ENCODE data around the gene SCYL3. TPM values are rescaled to one million over a fixed set of nuclear protein-coding genes. Genes with fewer than 3 reads are reported as not detected.
"Not testable (repeated sequence)": the region's sequence is repeated elsewhere in the genome, so short reads cannot be mapped to it uniquely, and the experiment has no call there.

SCYL3 gene
- total and polyA plus RNA-seq, 4 donors = 11.4 to 15.4 (median 11.6) TPM

DNA sequence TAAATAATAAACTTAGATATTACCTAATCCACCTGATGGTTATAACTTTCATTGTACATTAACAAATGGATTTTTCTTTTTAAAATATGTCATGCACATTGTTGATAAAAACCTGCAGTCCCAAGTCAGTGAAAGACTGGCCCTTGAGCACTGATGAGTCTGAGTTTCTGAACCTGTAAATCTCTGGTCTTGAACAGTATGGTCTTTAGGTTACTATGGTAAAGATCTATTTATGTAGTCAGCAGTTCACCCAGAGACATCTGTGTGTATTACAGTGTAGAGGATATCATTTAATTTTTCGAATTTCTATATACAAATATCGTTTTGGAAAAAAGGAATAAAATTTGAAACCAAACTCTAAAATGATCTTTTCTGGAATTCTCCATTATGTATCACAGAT lies 30.4 kb upstream of the SCYL3 start:
- Histone ChIP-seq H3K36me3 (ENCODE audit: control insufficient read depth, insufficient read depth, low read length) (no peaks in the 10 kb centered on the region), H3K9me3 (ENCODE audit: control insufficient read depth, insufficient read depth, low read length) (no peaks in the 10 kb centered on the region), H3K4me3 (ENCODE audit: low read depth, low read length) (no peak overlapping the region), H3K4me1 (ENCODE audit: control insufficient read depth, insufficient read depth, low read length) (no peaks in the 10 kb centered on the region), H3K27ac (ENCODE audit: low read depth, low read length) (no peak overlapping the region), H3K27me3 (ENCODE audit: control insufficient read depth, insufficient read depth, low read length) (no peaks in the 10 kb centered on the region)
- DNase-seq (ENCODE audit: low read depth in 4 of 6, low spot score in 6 of 6) = no peak
- no CpG with 5 or more reads among the region's 2 CpGs for WGBS (ENCODE audit: insufficient coverage)

DNA sequence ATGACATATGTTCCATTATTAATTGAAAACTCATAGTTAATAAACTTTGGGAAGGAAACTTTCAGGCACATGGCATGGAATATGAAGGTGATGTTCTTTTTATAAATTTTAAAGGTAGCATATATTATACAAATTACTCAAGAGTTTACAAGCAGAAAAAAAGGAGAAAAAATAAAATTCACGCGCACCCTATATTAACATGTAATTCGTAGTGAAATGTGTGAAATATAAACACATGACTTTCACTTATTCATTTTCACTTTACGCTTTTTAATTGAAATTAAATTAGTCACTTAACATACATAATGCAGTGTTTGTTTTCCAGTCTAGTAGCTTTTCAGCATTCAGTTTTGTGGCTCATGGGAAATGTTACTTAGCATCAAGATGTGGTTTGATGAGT lies 27.4 kb upstream of the SCYL3 start:
- H3K9me3 ChIP-seq (ENCODE audit: control insufficient read depth, insufficient read depth, low read length) = no peaks in the 10 kb centered on the region
- no peaks in the 10 kb centered on the region for H3K4me1 ChIP-seq (ENCODE audit: control insufficient read depth, insufficient read depth, low read length)
- no peaks in the 10 kb centered on the region for H3K36me3 ChIP-seq (ENCODE audit: control insufficient read depth, insufficient read depth, low read length)
- H3K27ac ChIP-seq (ENCODE audit: low read depth, low read length) = no peak overlapping the region
- H3K4me3 ChIP-seq (ENCODE audit: low read depth, low read length) = no peak overlapping the region
- H3K27me3 ChIP-seq (ENCODE audit: control insufficient read depth, insufficient read depth, low read length) = no peaks in the 10 kb centered on the region
- WGBS (ENCODE audit: insufficient coverage) = no CpG with 5 or more reads among the region's 4 CpGs
- DNase-seq (ENCODE audit: low read depth in 4 of 6, low spot score in 6 of 6) = no peak

DNA sequence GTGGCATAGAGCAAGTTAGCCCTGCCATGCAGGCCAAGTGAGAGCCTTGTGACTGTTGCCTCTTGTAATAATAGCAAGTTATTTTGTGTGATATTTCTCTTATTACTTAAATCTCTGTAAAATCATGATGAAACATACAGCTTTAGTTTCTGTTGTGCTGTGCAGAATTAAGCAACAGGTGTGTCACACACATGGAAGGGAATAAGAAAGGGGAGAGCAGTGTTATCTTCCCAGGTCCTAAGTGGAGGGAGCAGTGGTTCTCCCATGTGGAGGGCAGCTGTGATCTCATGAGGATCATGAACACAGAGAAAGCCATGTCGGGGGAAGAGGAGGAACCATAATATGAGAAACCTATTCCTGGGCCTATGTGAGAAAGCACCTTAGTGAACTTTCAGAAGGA lies 25.2 kb upstream of the SCYL3 start:
- 100% methylated on average over 1 of the region's 1 CpG for WGBS (ENCODE audit: insufficient coverage)

DNA sequence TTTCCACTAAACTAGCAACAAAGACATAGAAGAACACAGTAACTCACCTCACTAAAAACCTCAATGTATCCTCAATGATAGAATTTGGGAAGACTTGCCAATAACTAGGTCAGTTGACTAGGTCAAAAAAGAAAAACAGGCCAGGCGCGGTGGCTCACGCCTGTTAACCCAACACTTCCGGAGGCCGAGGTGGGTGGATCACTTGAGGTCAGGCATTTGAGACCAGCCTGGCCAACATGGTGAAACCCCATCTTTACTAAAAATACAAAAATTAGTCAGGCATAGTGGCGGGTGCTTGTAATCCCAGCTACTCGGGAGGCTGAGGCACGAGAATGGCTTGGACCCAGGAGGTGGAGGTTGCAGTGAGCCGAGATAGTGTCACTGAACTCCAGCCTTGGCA lies 24.5 kb upstream of the SCYL3 start:
- WGBS (ENCODE audit: insufficient coverage) = 96% methylated on average over 7 of the region's 9 CpGs
- DNase-seq (ENCODE audit: low read depth in 4 of 6, low spot score in 6 of 6) = not testable (repeated sequence)

More for the DNA sequence above, 25.2 kb upstream of the SCYL3 start:
- H3K36me3 ChIP-seq (ENCODE audit: control insufficient read depth, insufficient read depth, low read length) = no peaks in the 10 kb centered on the region
- peaks cover 6% of the 10 kb centered on the region for H3K4me1 ChIP-seq (ENCODE audit: control insufficient read depth, insufficient read depth, low read length)
- no peaks in the 10 kb centered on the region for H3K27me3 ChIP-seq (ENCODE audit: control insufficient read depth, insufficient read depth, low read length)
- no peak for DNase-seq (ENCODE audit: low read depth in 4 of 6, low spot score in 6 of 6)
- H3K4me3 ChIP-seq (ENCODE audit: low read depth, low read length) = no peak overlapping the region
- H3K9me3 ChIP-seq (ENCODE audit: control insufficient read depth, insufficient read depth, low read length) = no peaks in the 10 kb centered on the region
- no peak overlapping the region for H3K27ac ChIP-seq (ENCODE audit: low read depth, low read length)

DNA sequence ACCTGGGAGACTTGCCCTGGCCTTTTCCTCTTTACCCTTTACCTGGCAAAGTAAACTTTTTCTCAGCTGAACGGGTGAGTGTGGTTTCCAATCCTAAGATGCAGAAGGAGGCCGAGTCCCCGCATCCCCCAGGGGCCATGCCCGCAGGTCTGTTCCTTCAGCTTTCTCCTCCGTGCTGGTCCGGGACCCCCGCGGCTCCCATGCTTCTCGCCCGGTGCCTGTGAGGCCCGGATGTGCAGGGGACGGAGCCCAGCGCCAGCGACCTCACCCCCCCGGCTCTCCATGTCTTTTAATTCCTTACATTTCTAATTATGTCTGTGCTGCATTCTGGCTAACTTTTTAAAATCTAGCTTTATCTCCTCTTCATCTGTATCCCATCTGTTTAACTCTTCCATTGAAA lies 21.5 kb upstream of the SCYL3 start:
- Histone ChIP-seq H3K36me3 (ENCODE audit: control insufficient read depth, insufficient read depth, low read length) (no peaks in the 10 kb centered on the region), H3K4me1 (ENCODE audit: control insufficient read depth, insufficient read depth, low read length) (peaks cover 6% of the 10 kb centered on the region), H3K4me3 (ENCODE audit: low read depth, low read length) (no peak overlapping the region), H3K9me3 (ENCODE audit: control insufficient read depth, insufficient read depth, low read length) (no peaks in the 10 kb centered on the region), H3K27me3 (ENCODE audit: control insufficient read depth, insufficient read depth, low read length) (no peaks in the 10 kb centered on the region), H3K27ac (ENCODE audit: low read depth, low read length) (no peak overlapping the region)
- DNase-seq (ENCODE audit: low read depth in 4 of 6, low spot score in 6 of 6) = no peak
- 33% methylated on average over 11 of the region's 15 CpGs for WGBS (ENCODE audit: insufficient coverage)

More for the DNA sequence above, 24.5 kb upstream of the SCYL3 start:
- H3K27ac ChIP-seq (ENCODE audit: low read depth, low read length); H3K27me3 ChIP-seq (ENCODE audit: control insufficient read depth, insufficient read depth, low read length); H3K9me3 ChIP-seq (ENCODE audit: control insufficient read depth, insufficient read depth, low read length); H3K4me1 ChIP-seq (ENCODE audit: control insufficient read depth, insufficient read depth, low read length); H3K4me3 ChIP-seq (ENCODE audit: low read depth, low read length); H3K36me3 ChIP-seq (ENCODE audit: control insufficient read depth, insufficient read depth, low read length): not testable (repeated sequence)

DNA sequence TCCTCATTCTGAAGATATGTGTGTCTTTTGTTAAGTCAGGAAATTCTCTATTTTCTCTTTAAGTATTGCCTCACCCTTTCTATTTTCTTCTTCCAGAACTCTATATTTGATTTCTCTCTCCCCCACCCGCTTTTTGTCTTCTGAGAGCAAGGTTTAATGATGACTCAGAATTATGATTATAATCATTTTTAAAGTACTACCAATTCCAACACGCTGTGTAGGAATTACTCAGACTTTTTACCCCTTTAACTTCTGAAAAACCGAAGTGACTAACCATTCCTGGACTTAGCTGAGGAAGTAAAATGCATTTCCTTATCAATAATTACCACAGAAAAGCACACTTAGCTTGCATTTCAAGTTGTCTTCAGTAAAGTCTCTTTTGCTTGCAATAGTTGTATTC lies 20.8 kb upstream of the SCYL3 start:
- no peaks in the 10 kb centered on the region for H3K27me3 ChIP-seq (ENCODE audit: control insufficient read depth, insufficient read depth, low read length)
- no peaks in the 10 kb centered on the region for H3K9me3 ChIP-seq (ENCODE audit: control insufficient read depth, insufficient read depth, low read length)
- H3K27ac ChIP-seq (ENCODE audit: low read depth, low read length) = no peak overlapping the region
- WGBS (ENCODE audit: insufficient coverage) = no CpG with 5 or more reads among the region's 3 CpGs
- no peak overlapping the region for H3K4me3 ChIP-seq (ENCODE audit: low read depth, low read length)
- H3K4me1 ChIP-seq (ENCODE audit: control insufficient read depth, insufficient read depth, low read length) = peaks cover 6% of the 10 kb centered on the region
- DNase-seq (ENCODE audit: low read depth in 4 of 6, low spot score in 6 of 6) = no peak
- H3K36me3 ChIP-seq (ENCODE audit: control insufficient read depth, insufficient read depth, low read length) = no peaks in the 10 kb centered on the region

DNA sequence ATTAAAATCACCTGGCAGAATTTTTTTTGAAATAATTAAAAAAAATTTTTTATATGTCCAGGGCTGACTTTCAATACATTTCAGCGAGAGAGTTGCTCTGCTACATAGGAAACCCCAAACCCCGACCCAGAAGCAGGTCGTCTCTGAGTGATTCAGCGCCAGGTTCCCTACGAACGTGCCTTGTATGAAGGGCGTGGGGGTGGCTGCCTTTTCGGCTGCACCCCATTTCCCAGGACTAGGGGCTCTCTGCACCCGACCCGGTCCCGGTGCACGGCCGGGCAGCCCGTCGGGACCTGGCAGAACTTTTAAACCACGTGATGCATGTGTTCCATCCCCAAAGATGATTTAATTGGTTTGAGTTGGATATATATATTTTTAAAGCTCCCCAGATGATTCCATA lies 15.8 kb upstream of the SCYL3 start:
- no peak for DNase-seq (ENCODE audit: low read depth in 4 of 6, low spot score in 6 of 6)
- Histone ChIP-seq H3K27me3 (ENCODE audit: control insufficient read depth, insufficient read depth, low read length) (no peaks in the 10 kb centered on the region), H3K4me1 (ENCODE audit: control insufficient read depth, insufficient read depth, low read length) (no peaks in the 10 kb centered on the region), H3K36me3 (ENCODE audit: control insufficient read depth, insufficient read depth, low read length) (no peaks in the 10 kb centered on the region), H3K4me3 (ENCODE audit: low read depth, low read length) (no peak overlapping the region), H3K9me3 (ENCODE audit: control insufficient read depth, insufficient read depth, low read length) (no peaks in the 10 kb centered on the region), H3K27ac (ENCODE audit: low read depth, low read length) (no peak overlapping the region)
- 95% methylated on average over 11 of the region's 16 CpGs for WGBS (ENCODE audit: insufficient coverage)

DNA sequence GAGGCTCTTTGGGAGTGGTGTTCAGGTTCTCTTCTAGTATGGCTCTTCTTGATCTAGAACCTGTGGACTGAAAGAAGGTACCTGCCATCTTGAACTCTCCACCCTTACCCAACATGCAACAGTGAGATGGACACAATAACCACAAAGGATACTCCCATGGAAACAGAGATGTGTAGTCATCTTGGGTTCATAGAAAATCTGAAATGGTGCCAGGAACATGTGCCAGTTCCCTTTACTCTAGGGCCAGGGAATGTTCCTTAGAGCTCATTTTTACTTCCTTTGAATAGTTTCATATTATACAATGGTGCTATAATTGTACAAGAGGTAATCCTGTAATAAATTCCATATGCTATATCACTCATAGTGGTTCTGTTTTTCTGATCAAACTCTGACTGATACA lies 13.2 kb upstream of the SCYL3 start:
- Histone ChIP-seq H3K4me3 (ENCODE audit: low read depth, low read length) (no peak overlapping the region), H3K27me3 (ENCODE audit: control insufficient read depth, insufficient read depth, low read length) (no peaks in the 10 kb centered on the region), H3K27ac (ENCODE audit: low read depth, low read length) (no peak overlapping the region), H3K36me3 (ENCODE audit: control insufficient read depth, insufficient read depth, low read length) (no peaks in the 10 kb centered on the region), H3K9me3 (ENCODE audit: control insufficient read depth, insufficient read depth, low read length) (no peaks in the 10 kb centered on the region), H3K4me1 (ENCODE audit: control insufficient read depth, insufficient read depth, low read length) (no peaks in the 10 kb centered on the region)
- DNase-seq (ENCODE audit: low read depth in 4 of 6, low spot score in 6 of 6) = no peak

DNA sequence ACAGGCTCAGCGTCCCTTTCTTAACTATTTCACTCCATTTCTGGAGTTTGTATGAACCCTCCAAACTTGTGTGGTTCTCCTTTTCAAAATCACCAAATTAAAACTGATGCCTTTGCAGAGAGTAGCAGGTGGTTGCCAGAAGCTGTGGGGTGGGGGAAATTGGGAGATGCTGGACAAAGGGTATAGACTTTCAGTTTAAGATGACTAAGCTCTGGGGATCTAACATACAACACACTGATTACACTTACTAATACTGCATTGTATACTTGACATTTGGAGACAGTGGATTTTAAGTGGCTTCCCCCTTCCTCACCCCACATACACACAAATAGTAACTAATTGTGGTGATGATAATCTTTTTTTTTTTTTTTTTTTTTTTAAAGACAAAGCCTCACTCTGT lies 11.1 kb upstream of the SCYL3 start:
- DNase-seq (ENCODE audit: low read depth in 4 of 6, low spot score in 6 of 6) = no peak
- H3K27ac ChIP-seq (ENCODE audit: low read depth, low read length) = no peak overlapping the region
- H3K4me1 ChIP-seq (ENCODE audit: control insufficient read depth, insufficient read depth, low read length) = no peaks in the 10 kb centered on the region
- H3K4me3 ChIP-seq (ENCODE audit: low read depth, low read length) = no peak overlapping the region
- no peaks in the 10 kb centered on the region for H3K9me3 ChIP-seq (ENCODE audit: control insufficient read depth, insufficient read depth, low read length)
- H3K27me3 ChIP-seq (ENCODE audit: control insufficient read depth, insufficient read depth, low read length) = no peaks in the 10 kb centered on the region
- WGBS (ENCODE audit: insufficient coverage) = no CpG with 5 or more reads among the region's 1 CpG
- no peaks in the 10 kb centered on the region for H3K36me3 ChIP-seq (ENCODE audit: control insufficient read depth, insufficient read depth, low read length)

DNA sequence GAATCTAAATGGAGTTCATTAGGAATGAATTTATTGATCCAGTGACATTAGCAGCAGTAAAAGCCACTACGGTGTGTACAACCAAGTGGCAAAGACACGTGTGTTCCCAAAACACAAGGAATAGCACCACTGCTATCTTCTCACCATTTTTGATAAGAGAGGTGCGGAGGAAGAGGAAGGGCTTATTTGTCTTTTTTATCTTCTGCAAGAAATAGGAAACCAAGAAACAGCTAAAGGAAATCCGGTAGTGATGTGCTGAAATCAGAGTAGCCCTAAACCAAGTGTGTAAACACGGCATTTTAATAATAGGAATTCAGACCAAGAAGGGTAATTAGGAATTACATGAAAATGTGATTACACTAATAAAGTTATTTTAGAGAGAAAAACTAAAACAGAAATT lies 9.1 kb upstream of the SCYL3 start:
- Histone ChIP-seq H3K4me3 (ENCODE audit: low read depth, low read length) (no peak overlapping the region), H3K36me3 (ENCODE audit: control insufficient read depth, insufficient read depth, low read length) (no peaks in the 10 kb centered on the region), H3K27me3 (ENCODE audit: control insufficient read depth, insufficient read depth, low read length) (no peaks in the 10 kb centered on the region), H3K4me1 (ENCODE audit: control insufficient read depth, insufficient read depth, low read length) (no peaks in the 10 kb centered on the region), H3K9me3 (ENCODE audit: control insufficient read depth, insufficient read depth, low read length) (no peaks in the 10 kb centered on the region), H3K27ac (ENCODE audit: low read depth, low read length) (no peak overlapping the region)
- DNase-seq (ENCODE audit: low read depth in 4 of 6, low spot score in 6 of 6) = no peak
- whole genome bisulfite sequencing (ENCODE audit: insufficient coverage) = no CpG with 5 or more reads among the region's 5 CpGs

DNA sequence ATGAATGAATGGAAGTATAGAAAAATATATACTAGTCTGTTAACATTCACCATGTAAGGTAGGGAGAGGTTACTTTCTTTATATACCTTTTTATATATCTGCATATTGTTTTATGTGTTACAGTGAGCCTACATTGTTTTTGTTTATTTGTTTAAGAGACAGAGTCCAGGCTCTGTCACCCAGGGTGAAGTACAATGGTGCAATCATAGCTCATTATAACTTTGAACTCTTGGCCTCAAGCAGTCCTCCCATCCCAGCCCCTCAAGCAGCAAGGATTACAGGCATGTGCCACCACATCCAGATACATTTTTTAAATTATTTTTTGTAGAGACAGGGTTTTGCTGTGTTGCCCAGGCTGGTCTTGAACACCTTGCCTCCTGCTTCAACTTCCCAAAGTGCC lies 7.4 kb upstream of the SCYL3 start:
- Histone ChIP-seq H3K27me3 (ENCODE audit: control insufficient read depth, insufficient read depth, low read length) (no peaks in the 10 kb centered on the region), H3K27ac (ENCODE audit: low read depth, low read length) (no peak overlapping the region), H3K4me1 (ENCODE audit: control insufficient read depth, insufficient read depth, low read length) (no peaks in the 10 kb centered on the region), H3K9me3 (ENCODE audit: control insufficient read depth, insufficient read depth, low read length) (no peaks in the 10 kb centered on the region), H3K36me3 (ENCODE audit: control insufficient read depth, insufficient read depth, low read length) (no peaks in the 10 kb centered on the region), H3K4me3 (ENCODE audit: low read depth, low read length) (no peak overlapping the region)
- no peak for DNase-seq (ENCODE audit: low read depth in 4 of 6, low spot score in 6 of 6)

All from spinal cord (tissue), 10 donors.